ENCODE data around the gene CRIP3.

CRIP3 gene

DNA sequence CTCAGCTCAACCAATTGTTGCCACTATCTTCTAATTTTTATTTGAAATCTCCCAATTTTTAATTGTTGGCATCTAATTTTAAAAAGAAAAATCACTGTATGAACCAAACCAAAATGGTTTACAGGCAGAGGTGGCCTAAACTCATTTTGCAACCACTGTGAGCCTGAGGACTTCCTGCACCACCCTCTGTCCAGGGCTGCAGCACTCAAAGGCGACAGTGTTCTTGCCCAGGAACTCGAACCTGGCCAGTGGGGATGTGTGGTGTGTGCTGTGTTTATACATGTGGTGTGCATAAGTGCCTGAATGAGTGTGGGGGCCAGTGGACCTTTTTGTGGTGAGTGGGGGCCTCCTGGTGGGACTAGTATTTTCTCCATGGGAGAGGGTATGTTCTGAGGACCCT lies 34.9 kb downstream of the CRIP3 start:
- H4K20me1 ChIP-seq (ENCODE audit: insufficient read depth, low read length, poor library complexity, severe bottlenecking): no peaks in the 10 kb centered on the region
- H3K9me3 ChIP-seq (ENCODE audit: insufficient read depth, low read depth, low read length): no peaks in the 10 kb centered on the region
- TF ChIP-seq CTCF (conservative IDR thresholded peaks at IDR 0.05; ENCODE audit: low read length) (no peak), EZH2phosphoT487 (IDR thresholded peaks at IDR 0.05; ENCODE audit: borderline replicate concordance) (no peak)
- no peaks in the 10 kb centered on the region for H3F3A ChIP-seq (ENCODE audit: low read depth)
- H3K9ac ChIP-seq (ENCODE audit: low read depth, low read length, poor library complexity, severe bottlenecking): no peak overlapping the region
- H3K27me3 ChIP-seq (ENCODE audit: insufficient read depth, low read length, poor library complexity, severe bottlenecking): no peaks in the 10 kb centered on the region
- H3K4me1 ChIP-seq (ENCODE audit: insufficient read depth, low read length, poor library complexity, severe bottlenecking): no peaks in the 10 kb centered on the region
- H3K36me3 ChIP-seq (ENCODE audit: insufficient read depth, low read length): no peaks in the 10 kb centered on the region
- no peaks in the 10 kb centered on the region for H3K9me2 ChIP-seq (replicated peaks; ENCODE audit: low read depth, low read length)
- no peaks in the 10 kb centered on the region for H3K79me2 ChIP-seq (ENCODE audit: insufficient read depth, low read length)
- no peak overlapping the region for H3K4me2 ChIP-seq (ENCODE audit: low read depth, low read length, poor library complexity, severe bottlenecking)
- H3K4me3 ChIP-seq (ENCODE audit: low read length, poor library complexity, severe bottlenecking): no peak overlapping the region
- no peak overlapping the region for H2AFZ ChIP-seq (ENCODE audit: low read length)

DNA sequence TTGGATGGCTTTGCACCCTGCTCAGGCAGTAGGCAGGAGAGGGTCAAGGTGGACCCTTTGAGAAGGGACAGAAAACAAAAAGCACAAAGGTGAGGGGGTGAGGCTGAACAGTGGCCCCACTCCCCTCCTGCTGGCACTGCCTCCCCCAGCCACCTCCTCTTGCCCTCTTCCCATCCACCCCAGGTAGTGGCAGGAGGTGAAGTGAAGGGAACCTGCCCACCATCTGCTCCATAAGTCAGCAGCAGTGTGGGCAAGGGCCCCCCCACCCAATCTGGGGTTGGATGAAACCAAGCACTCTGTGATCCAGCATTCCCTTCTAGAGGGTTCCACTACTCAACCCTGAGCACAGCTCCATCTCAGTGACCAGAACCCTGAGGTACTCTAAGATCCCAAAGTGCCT lies 36.7 kb downstream of the CRIP3 start:
- Histone ChIP-seq H3K4me1 (ENCODE audit: insufficient read depth, low read length, poor library complexity, severe bottlenecking) (no peaks in the 10 kb centered on the region), H3K27me3 (ENCODE audit: insufficient read depth, low read length, poor library complexity, severe bottlenecking) (no peaks in the 10 kb centered on the region), H4K20me1 (ENCODE audit: insufficient read depth, low read length, poor library complexity, severe bottlenecking) (no peaks in the 10 kb centered on the region), H3F3A (ENCODE audit: low read depth) (no peaks in the 10 kb centered on the region), H3K9me3 (ENCODE audit: insufficient read depth, low read depth, low read length) (no peaks in the 10 kb centered on the region), H3K4me2 (ENCODE audit: low read depth, low read length, poor library complexity, severe bottlenecking) (no peak overlapping the region), H3K9ac (ENCODE audit: low read depth, low read length, poor library complexity, severe bottlenecking) (no peak overlapping the region), H3K4me3 (ENCODE audit: low read length, poor library complexity, severe bottlenecking) (no peak overlapping the region), H3K9me2 (replicated peaks; ENCODE audit: low read depth, low read length) (no peaks in the 10 kb centered on the region), H3K36me3 (ENCODE audit: insufficient read depth, low read length) (no peaks in the 10 kb centered on the region), H3K79me2 (ENCODE audit: insufficient read depth, low read length) (no peaks in the 10 kb centered on the region), H2AFZ (ENCODE audit: low read length) (no peak overlapping the region)
- no peak for TF ChIP-seq CTCF (conservative IDR thresholded peaks at IDR 0.05; ENCODE audit: low read length)
- no peak for TF ChIP-seq EZH2phosphoT487 (IDR thresholded peaks at IDR 0.05; ENCODE audit: borderline replicate concordance)

DNA sequence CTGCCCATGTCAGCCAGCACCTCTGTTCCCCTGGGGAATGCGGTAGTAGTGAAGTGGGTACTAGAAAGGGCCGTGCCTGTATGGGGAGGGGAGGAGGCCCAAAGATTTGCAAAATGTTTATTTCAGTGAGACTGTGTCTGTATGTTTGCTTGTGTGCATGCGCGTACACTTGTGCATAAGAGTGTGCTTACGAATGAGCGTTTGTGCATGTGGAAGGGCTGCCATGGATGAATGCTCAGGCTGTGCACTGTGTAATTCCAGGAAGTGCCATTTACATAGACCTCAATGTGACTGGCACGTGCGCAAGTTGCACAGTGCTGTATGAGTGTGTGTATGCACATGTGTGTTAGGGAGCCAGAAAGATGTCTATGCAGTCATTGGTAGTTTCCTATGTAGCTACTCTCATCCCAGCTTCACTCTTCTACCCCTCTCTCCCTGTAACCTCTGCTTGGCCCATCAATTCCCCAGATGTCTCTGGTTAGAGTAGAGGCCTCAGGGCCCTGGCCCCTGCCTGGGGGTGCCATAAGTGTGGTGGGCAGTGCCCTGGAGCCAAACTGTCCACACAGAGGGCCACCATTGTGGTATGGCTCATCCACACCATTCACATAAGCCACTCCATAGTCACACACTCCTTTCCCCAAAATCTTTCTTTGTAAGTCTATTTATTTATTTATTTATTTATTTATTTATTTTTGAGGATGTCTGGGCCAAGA lies 37.4 kb downstream of the CRIP3 start:
- no peaks in the 10 kb centered on the region for H3K9me2 ChIP-seq (replicated peaks; ENCODE audit: low read depth, low read length)
- H3K27me3 ChIP-seq (ENCODE audit: insufficient read depth, low read length, poor library complexity, severe bottlenecking): no peaks in the 10 kb centered on the region
- no peaks in the 10 kb centered on the region for H3K9me3 ChIP-seq (ENCODE audit: insufficient read depth, low read depth, low read length)
- H3K36me3 ChIP-seq (ENCODE audit: insufficient read depth, low read length): no peaks in the 10 kb centered on the region
- H3K9ac ChIP-seq (ENCODE audit: low read depth, low read length, poor library complexity, severe bottlenecking): no peak overlapping the region
- no peak overlapping the region for H2AFZ ChIP-seq (ENCODE audit: low read length)
- no peak overlapping the region for H3K4me3 ChIP-seq (ENCODE audit: low read length, poor library complexity, severe bottlenecking)
- H3K4me1 ChIP-seq (ENCODE audit: insufficient read depth, low read length, poor library complexity, severe bottlenecking): no peaks in the 10 kb centered on the region
- no peaks in the 10 kb centered on the region for H4K20me1 ChIP-seq (ENCODE audit: insufficient read depth, low read length, poor library complexity, severe bottlenecking)
- H3K79me2 ChIP-seq (ENCODE audit: insufficient read depth, low read length): no peaks in the 10 kb centered on the region
- H3F3A ChIP-seq (ENCODE audit: low read depth): no peaks in the 10 kb centered on the region
- TF ChIP-seq EZH2phosphoT487 (IDR thresholded peaks at IDR 0.05; ENCODE audit: borderline replicate concordance) (no peak), CTCF (conservative IDR thresholded peaks at IDR 0.05; ENCODE audit: low read length) (no peak)
- H3K4me2 ChIP-seq (ENCODE audit: low read depth, low read length, poor library complexity, severe bottlenecking): no peak overlapping the region
